Measurements from ENCODE around the gene IRF2BPL. TPM values are rescaled to one million over a fixed set of nuclear protein-coding genes. Genes with fewer than 3 reads are reported as not detected.

Gene IRF2BPL
- total and polyA plus RNA-seq, 2 of the 8 experiments (the other 6 are each of a cell fraction or from before 2014, with no cell fraction given), result 18.8 to 57.0 TPM

DNA sequence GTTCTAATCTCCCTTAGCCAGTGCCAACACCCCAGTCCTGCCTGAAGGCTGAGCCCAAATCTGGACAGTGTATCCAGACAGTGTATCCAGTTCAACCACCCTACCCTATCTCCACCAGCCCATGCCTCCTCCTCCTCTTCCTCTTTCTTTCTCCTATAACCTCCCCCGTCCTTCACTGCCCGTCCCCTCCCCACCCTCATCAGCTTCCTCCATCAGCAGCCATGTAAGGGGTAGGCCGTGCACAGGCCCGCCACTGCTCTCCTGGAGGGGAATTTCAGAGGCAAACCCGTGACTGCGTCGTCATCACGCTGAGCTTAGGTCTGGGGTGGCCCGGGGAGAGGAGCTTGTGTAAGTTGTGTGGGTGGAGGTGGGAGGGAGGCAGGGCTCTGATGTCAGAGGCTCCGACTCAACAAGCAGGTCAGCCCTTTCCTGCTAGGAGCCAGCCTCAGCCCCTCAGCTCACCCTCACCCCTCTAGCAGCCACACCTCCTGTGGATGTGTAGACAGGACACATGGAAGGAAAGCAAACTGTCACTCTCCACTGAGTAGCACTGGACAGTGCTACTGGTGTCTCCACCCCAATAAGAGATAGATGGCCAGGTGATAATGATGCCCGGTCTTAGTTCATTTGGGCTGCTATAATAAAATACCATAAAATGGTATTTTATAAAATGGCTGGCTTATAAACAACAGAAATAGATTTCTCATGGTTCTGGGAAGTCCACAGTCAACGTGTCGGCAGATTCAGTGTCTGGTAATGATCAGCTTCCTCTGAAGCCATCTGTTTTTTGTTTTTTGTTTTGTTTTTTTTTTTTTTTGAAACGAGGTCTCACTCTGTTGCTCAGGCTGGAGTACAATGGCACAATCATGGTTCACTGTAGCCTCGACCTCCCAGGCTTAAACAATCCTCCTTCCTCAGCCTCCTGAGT lies 50.5 kb downstream of the IRF2BPL start:
- peak overlapping the region; percentile 60; the same call in 1 of the 2 replicates for H2BK12ac ChIP-seq (ENCODE audit: low read depth, low read length)
- H2BK20ac ChIP-seq (ENCODE audit: low read length), result 0 out of 2 replicates have a peak overlapping the region, but pooled peaks have one; percentile 80
- H4K5ac ChIP-seq (ENCODE audit: insufficient read length, low read depth, low read length), result no peak overlapping the region
- H3K9me3 ChIP-seq (ENCODE audit: insufficient read depth in 2 of 2, low read depth in 1 of 2, low read length in 1 of 2), result no peaks in the 10 kb centered on the region
- ChIA-PET CTCF (ENCODE audit: partially characterized antibody) (interaction anchor here (0.6 to 5.3 kb wide), 10 partner anchors 8 to 101 kb away, joined by 3 to 28 read pairs (median 3); no protein-coding TSS in a partner anchor), POLR2A (ENCODE audit: partially characterized antibody) (interaction anchor here (0.6 to 1.2 kb wide), 4 partner anchors 10 to 202 kb away, joined by 3 to 4 read pairs (median 3); no protein-coding TSS in a partner anchor)
- peaks cover 0 to 10% (median 2%) of the 10 kb centered on the region in 4 experiments; a peak in 4 of 7 replicates for H3K4me1 ChIP-seq (replicated peaks in 1 of 4; ENCODE audit: control insufficient read depth in 3 of 4, insufficient read depth in 4 of 4, low read length in 3 of 4)
- H3K56ac ChIP-seq (replicated peaks; ENCODE audit: insufficient read length, low read depth, low read length), result no peak overlapping the region
- no peak for FAIRE-seq
- H4K8ac ChIP-seq (ENCODE audit: extremely low read depth, insufficient read depth, low read length), result peak overlapping the region; percentile 90; the same call in 1 of the 2 replicates
- WGBS, 2 experiments (ENCODE audit: extremely low coverage in 1 of 2, insufficient coverage in 1 of 2, insufficient read length in 1 of 2, insufficient replicate concordance in 2 of 2, low coverage in 1 of 2, low lambda C conversion rate in 2 of 2, missing lambda C conversion rate in 1 of 2), result 82% methylated on average over 15 of the region's 15 CpGs; no CpG with 5 or more reads in 1 of the 2 experiments
- no peak overlapping the region for H3K27ac ChIP-seq (ENCODE audit: low read depth, low read length)
- no peaks in the 10 kb centered on the region for H3K79me2 ChIP-seq (ENCODE audit: control insufficient read depth in 1 of 2, insufficient read depth in 2 of 2, low read length in 2 of 2)
- no peak overlapping the region for H3K4me2 ChIP-seq (ENCODE audit: insufficient read depth in 1 of 2, low read depth in 2 of 2, low read length in 2 of 2)
- no peak overlapping the region; the same call in 1 of the 2 replicates for H3K18ac ChIP-seq (ENCODE audit: extremely low read depth, low read length)
- peak overlapping the region; percentile 88 for H2BK15ac ChIP-seq (ENCODE audit: low read length)
- no peaks in the 10 kb centered on the region for H4K20me1 ChIP-seq (replicated peaks in 1 of 2; ENCODE audit: control insufficient read depth in 1 of 2, insufficient read depth in 2 of 2, low read length in 2 of 2)
- no peak overlapping the region for H3K14ac ChIP-seq (ENCODE audit: insufficient read length)
- peak overlapping the region; percentile 39 for H2BK120ac ChIP-seq (replicated peaks; ENCODE audit: low read depth, low read length)
- no peak overlapping the region for H3K23ac ChIP-seq (ENCODE audit: insufficient read length)
- no peak overlapping the region; the same call in 1 of the 2 replicates for H2AFZ ChIP-seq (ENCODE audit: low read length)
- H2AK5ac ChIP-seq (ENCODE audit: low read depth, low read length), result no peak overlapping the region
- peak in 1 of 2 experiments; percentile 48 for DNase-seq (ENCODE audit: low read depth in 1 of 2, low spot score in 2 of 2)
- no peak overlapping the region for H3K4me3 ChIP-seq (ENCODE audit: extremely low read depth in 1 of 4, insufficient read depth in 2 of 4, low read depth in 3 of 4, low read length in 4 of 4)
- no peaks in the 10 kb centered on the region for H3K36me3 ChIP-seq (ENCODE audit: control insufficient read depth in 2 of 4, insufficient read depth in 4 of 4, low read length in 3 of 4)
- H3K9ac ChIP-seq (replicated peaks in 1 of 4; ENCODE audit: extremely low read depth in 1 of 4, low read depth in 3 of 4, low read length in 3 of 4), result no peak overlapping the region
- no peaks in the 10 kb centered on the region for H3K79me1 ChIP-seq (ENCODE audit: low read depth, low read length)
- H4K91ac ChIP-seq (replicated peaks; ENCODE audit: insufficient read length, low read length), result peak overlapping the region; percentile 84
- peak overlapping the region; percentile 66; the same call in 1 of the 2 replicates for H2BK5ac ChIP-seq (ENCODE audit: low read depth, low read length)
- H3K27me3 ChIP-seq (replicated peaks in 1 of 4; ENCODE audit: control insufficient read depth in 3 of 4, extremely low read depth in 1 of 4, insufficient read depth in 3 of 4, low read length in 3 of 4), result no peaks in the 10 kb centered on the region
- no peaks in the 10 kb centered on the region for H3K23me2 ChIP-seq (ENCODE audit: low read depth, low read length)
- no peak overlapping the region for H3K4ac ChIP-seq (replicated peaks; ENCODE audit: insufficient read length, low read depth, low read length)
- TF ChIP-seq, protein P1, sequence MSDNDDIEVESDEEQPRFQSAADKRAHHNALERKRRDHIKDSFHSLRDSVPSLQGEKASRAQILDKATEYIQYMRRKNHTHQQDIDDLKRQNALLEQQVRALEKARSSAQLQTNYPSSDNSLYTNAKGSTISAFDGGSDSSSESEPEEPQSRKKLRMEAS (IDR thresholded peaks at IDR 0.05), result no peak
- TF ChIP-seq RAD21 (IDR thresholded peaks at IDR 0.05 in 1 of 2, conservative IDR thresholded peaks at IDR 0.05 in 1 of 2; ENCODE audit: low read depth in 2 of 2, low read length in 2 of 2) (no peak), MAFK (IDR thresholded peaks at IDR 0.05; ENCODE audit: low read depth, low read length) (no peak), SIRT6 (IDR thresholded peaks at IDR 0.05; ENCODE audit: low read length) (no peak), HDAC6 (IDR thresholded peaks at IDR 0.05; ENCODE audit: low read depth, low read length) (no peak), FOSL1 (IDR thresholded peaks at IDR 0.05; ENCODE audit: insufficient read depth, low read depth, low read length) (no peak), HDAC2 (IDR thresholded peaks at IDR 0.05; ENCODE audit: borderline replicate concordance in 1 of 2, low read depth in 2 of 2, low read length in 2 of 2) (no peak), CHD1 (IDR thresholded peaks at IDR 0.05; ENCODE audit: low read depth, low read length) (no peak), JUN (IDR thresholded peaks at IDR 0.05; ENCODE audit: low read depth, low read length) (no peak), RXRA (IDR thresholded peaks at IDR 0.05; ENCODE audit: insufficient read depth, low read depth, low read length) (no peak)
